GM12801 (cell line): ENCODE data around the gene DTX1.

Source experiments
- TF ChIP-seq, protein P1 (sequence below): IDR thresholded peaks from one replicate; pipeline ENCODE4 v1.5.1; 2011; ENCODE audit warnings: control low read depth; ENCODE audit not compliant: insufficient read length; ENCODE audit errors: extremely low read depth

DTX1 gene

GRCh38 chr12:113056631-113057488 lies at the start of gene DTX1:
Gene DTX1, plus strand, starts transcription at chr12:113056730. Its CDS starts 1,463 bp downstream, at chr12:113058193.
- TF ChIP-seq, protein P1, sequence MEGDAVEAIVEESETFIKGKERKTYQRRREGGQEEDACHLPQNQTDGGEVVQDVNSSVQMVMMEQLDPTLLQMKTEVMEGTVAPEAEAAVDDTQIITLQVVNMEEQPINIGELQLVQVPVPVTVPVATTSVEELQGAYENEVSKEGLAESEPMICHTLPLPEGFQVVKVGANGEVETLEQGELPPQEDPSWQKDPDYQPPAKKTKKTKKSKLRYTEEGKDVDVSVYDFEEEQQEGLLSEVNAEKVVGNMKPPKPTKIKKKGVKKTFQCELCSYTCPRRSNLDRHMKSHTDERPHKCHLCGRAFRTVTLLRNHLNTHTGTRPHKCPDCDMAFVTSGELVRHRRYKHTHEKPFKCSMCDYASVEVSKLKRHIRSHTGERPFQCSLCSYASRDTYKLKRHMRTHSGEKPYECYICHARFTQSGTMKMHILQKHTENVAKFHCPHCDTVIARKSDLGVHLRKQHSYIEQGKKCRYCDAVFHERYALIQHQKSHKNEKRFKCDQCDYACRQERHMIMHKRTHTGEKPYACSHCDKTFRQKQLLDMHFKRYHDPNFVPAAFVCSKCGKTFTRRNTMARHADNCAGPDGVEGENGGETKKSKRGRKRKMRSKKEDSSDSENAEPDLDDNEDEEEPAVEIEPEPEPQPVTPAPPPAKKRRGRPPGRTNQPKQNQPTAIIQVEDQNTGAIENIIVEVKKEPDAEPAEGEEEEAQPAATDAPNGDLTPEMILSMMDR, result no peak

- TF ChIP-seq, protein P1, result no peak
Measured at GRCh38 chr12:113007166-113007565, 49.4 kb upstream of the DTX1 start.

DNA sequence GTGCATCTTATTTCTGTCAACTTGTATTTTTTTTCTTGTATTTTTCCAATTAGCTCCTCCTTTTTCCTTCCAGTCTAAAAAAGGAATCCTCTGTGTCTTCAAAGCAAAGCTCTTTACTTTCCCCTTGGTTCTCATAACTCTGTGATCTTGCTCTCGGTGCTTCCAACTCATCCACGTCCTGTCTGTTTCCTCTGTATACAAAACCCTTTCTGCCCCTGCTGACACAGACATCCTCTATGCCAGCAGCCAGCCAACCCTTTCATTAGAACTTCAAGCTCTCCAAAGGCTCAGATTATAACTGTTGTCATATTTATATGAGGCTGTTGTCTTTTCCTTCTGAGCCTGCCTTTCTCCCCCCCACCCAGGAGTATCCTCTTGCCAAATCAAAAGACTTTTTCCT lies 45.8 kb upstream of the DTX1 start:
- TF ChIP-seq, protein P1, result no peak

GRCh38 chr12:113014565-113014964 lies 42.0 kb upstream of the DTX1 start:
- TF ChIP-seq, protein P1, result no peak

DNA sequence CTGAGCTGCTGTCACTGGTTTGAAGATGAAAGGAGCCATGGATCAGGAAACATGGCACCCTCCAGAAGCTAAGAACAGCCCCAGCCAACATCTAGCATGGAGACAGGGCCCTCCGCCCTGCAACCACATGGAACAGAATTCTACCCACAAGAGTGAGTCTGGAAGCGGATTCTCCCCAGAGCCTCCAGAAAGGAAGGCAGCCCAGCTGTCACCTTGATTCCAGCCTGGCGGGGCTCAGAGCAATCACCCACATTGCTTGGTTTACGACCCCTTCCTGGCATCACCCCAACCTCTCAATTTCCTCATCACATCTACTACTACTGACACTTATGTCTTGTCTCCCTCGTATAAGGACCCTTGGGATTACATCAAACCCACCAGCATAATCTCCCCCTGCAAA lies 39.7 kb upstream of the DTX1 start:
- TF ChIP-seq, protein P1, result no peak

- TF ChIP-seq, protein P1, result no peak
Measured at GRCh38 chr12:113019025-113019424, 37.5 kb upstream of the DTX1 start.

DNA sequence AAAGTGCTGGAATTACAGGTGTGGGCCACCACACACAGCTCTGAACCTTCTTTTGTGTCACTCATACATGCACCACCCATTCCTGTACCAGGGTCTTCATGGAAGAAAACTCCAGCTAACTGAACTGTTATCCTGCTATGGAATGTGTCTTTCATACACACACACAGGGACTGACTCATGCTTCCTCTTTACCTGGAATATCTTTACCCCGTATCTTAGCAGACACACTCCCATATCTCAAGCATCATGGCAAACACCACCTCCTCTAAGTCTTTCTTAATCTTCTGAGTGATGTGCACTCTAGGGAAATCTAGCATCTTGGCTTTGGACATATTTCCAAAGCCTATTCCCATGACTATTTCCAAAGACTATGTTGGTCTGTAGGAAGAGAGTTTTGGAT lies 35.0 kb upstream of the DTX1 start:
- TF ChIP-seq, protein P1, result no peak
